MCF 10A (cell line): ENCODE results near the gene INPP5B. TPM values are rescaled to one million over a fixed set of nuclear protein-coding genes. Genes with fewer than 3 reads are reported as not detected.

Experiments
- BruUV-seq: library from RNA; stranded (reverse); fragments of 400-500 nt; replicated peaks from 2 replicates; lab custom pipeline; 2021; lab: Mats Ljungman, UMichigan
- CTCF ChIA-PET: fragments of 300-600 bp; sonication (Branson Sonifier 250); formaldehyde crosslinking; extraction: SDS; loops from one replicate; lab custom pipeline; 2021; ENCODE audit warnings: antibody characterized with exemption, inconsistent platforms; lab: Yijun Ruan, JAX
- POLR2A ChIA-PET: fragments of 300-600, 350-650 bp; sonication (Branson Sonifier 250); formaldehyde crosslinking; extraction: SDS; loops from one replicate; lab custom pipeline; 2020; ENCODE audit warnings: antibody characterized with exemption, inconsistent platforms; lab: Yijun Ruan, JAX
- DNase-seq: peaks from one replicate; pipeline ENCODE4 v3.0.0-alpha.2; 2018; ENCODE audit not compliant: unreplicated experiment
- H3K27ac Mint-ChIP-seq: one replicate; pipeline ENCODE4 v1.8.0; 2022; ENCODE audit warnings: mild to moderate bottlenecking, low read depth, mixed read lengths; ENCODE audit not compliant: unreplicated experiment
- H3K27me3 Mint-ChIP-seq: one replicate; pipeline ENCODE4 v1.8.0; 2022; ENCODE audit warnings: mixed read lengths; ENCODE audit not compliant: insufficient read depth, unreplicated experiment
- H3K36me3 Mint-ChIP-seq: one replicate; pipeline ENCODE4 v1.8.0; 2022; ENCODE audit warnings: mild to moderate bottlenecking, moderate library complexity, mixed read lengths; ENCODE audit not compliant: insufficient read depth, unreplicated experiment
- H3K4me1 Mint-ChIP-seq: one replicate; pipeline ENCODE4 v1.8.0; 2022; ENCODE audit warnings: mixed read lengths; ENCODE audit not compliant: insufficient read depth, unreplicated experiment
- H3K4me3 Mint-ChIP-seq: one replicate; pipeline ENCODE4 v1.8.0; 2022; ENCODE audit warnings: mild to moderate bottlenecking, moderate library complexity, mixed read lengths; ENCODE audit not compliant: unreplicated experiment
- H3K9me3 Mint-ChIP-seq: one replicate; pipeline ENCODE4 v1.8.0; 2022; ENCODE audit warnings: mixed read lengths; ENCODE audit not compliant: unreplicated experiment
- intact Hi-C: fragments of 100-400 bp; cut with micrococcal nuclease; formaldehyde crosslinking; loops from 2 replicates; pipeline ENCODE4 v1.14.1; 2022
- total RNA-seq: library from RNA; stranded (reverse); gene quantifications from 2 replicates; pipeline ENCODE4 v1.2.3, GENCODE V29; 2022
- TF ChIP-seq, protein P1 (sequence below): fragments of 200-600 bp; IDR thresholded peaks from one replicate; pipeline ENCODE4 v1.8.0; 2022; ENCODE audit warnings: antibody characterized with exemption, mild to moderate bottlenecking; ENCODE audit not compliant: unreplicated experiment

Gene INPP5B
- total RNA-seq, 1 experiment from 2014 or later: 4.7 TPM

DNA sequence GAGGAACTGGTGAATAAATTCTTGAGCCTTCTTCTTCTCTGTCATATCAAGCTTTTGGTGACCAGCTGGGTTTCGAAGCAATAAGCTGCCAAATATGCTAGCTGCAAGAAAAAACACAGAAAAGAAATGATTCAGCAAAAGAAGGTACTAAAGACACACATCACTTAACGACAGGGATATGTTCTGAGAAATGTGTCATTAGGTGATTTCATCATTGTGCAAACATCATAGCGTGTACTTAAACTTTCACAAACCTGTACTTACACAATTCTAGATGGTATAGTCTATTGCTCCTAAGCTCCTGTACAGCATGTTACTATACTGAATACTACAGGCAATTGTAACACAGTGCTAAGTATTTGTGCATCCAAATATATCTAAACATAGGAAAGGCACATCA, 84.5 kb downstream of the INPP5B start:
- no peaks in the 10 kb centered on the region for H3K27me3 Mint-ChIP-seq
- H3K9me3 Mint-ChIP-seq: no peaks in the 10 kb centered on the region
- peak; percentile 82 for DNase-seq
- H3K36me3 Mint-ChIP-seq: peaks cover 3% of the 10 kb centered on the region
- intact Hi-C loops: loop anchor here (1.0 to 5.0 kb wide), 2 partner anchors 13 to 410 kb away; no protein-coding TSS in a partner anchor
- no TSS peak for BruUV-seq
- TF ChIP-seq, protein P1, sequence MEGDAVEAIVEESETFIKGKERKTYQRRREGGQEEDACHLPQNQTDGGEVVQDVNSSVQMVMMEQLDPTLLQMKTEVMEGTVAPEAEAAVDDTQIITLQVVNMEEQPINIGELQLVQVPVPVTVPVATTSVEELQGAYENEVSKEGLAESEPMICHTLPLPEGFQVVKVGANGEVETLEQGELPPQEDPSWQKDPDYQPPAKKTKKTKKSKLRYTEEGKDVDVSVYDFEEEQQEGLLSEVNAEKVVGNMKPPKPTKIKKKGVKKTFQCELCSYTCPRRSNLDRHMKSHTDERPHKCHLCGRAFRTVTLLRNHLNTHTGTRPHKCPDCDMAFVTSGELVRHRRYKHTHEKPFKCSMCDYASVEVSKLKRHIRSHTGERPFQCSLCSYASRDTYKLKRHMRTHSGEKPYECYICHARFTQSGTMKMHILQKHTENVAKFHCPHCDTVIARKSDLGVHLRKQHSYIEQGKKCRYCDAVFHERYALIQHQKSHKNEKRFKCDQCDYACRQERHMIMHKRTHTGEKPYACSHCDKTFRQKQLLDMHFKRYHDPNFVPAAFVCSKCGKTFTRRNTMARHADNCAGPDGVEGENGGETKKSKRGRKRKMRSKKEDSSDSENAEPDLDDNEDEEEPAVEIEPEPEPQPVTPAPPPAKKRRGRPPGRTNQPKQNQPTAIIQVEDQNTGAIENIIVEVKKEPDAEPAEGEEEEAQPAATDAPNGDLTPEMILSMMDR: no peak
- peaks cover 26% of the 10 kb centered on the region for H3K4me1 Mint-ChIP-seq
- peak overlapping the region; percentile 52 for H3K4me3 Mint-ChIP-seq
- peak overlapping the region; percentile 83 for H3K27ac Mint-ChIP-seq
- POLR2A ChIA-PET: interaction anchor here (0.6 to 5.1 kb wide), 20 partner anchors 10 to 1414 kb away, joined by 3 to 43 read pairs (median 3); partner anchors contain the start of genes C1orf122, CDCA8, SF3A3 and YRDC
- CTCF ChIA-PET: interaction anchor here (0.5 to 4.1 kb wide), 10 partner anchors 13 to 173 kb away, joined by 3 to 29 read pairs (median 3); partner anchors contain the start of genes C1orf122 and YRDC

DNA sequence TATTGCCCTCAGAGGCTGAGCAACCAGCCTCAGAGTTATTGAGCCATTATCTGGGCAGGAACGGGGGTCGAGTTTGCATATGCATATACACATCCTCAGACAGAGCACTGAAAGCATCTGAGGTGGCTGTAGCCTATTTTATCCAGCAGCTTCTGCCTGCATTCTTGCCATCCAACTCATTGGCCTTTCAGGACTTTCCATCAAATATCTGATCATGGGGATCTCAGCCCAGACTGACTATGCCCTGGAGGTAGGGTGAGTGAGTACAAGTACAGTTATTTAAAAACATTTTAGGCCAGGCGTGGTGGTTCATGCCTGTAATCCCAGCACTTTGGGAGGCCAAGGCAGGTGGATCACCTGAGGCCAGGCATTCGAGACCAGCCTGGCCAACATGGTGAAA, 85.7 kb downstream of the INPP5B start:
- peaks cover 15% of the 10 kb centered on the region for H3K36me3 Mint-ChIP-seq
- no peak overlapping the region for H3K4me3 Mint-ChIP-seq
- DNase-seq: no peak
- ChIA-PET POLR2A (interaction anchor here (1.1 to 5.1 kb wide), 11 partner anchors 11 to 386 kb away, joined by 3 to 59 read pairs (median 7); partner anchors contain the start of genes C1orf122, CDCA8, SF3A3 and YRDC), CTCF (interaction anchor here (0.7 to 4.1 kb wide), 11 partner anchors 9 to 995 kb away, joined by 3 to 29 read pairs (median 7); partner anchors contain the start of genes C1orf122, CDCA8 and YRDC)
- TF ChIP-seq, protein P1: no peak
- peaks cover 22% of the 10 kb centered on the region for H3K4me1 Mint-ChIP-seq
- H3K27ac Mint-ChIP-seq: peak overlapping the region; percentile 83
- H3K27me3 Mint-ChIP-seq: no peaks in the 10 kb centered on the region
- no peaks in the 10 kb centered on the region for H3K9me3 Mint-ChIP-seq
- intact Hi-C loops: loop anchor here (5.0 kb wide), 1 partner anchor 409 kb away; no protein-coding TSS in a partner anchor
- BruUV-seq: no TSS peak

DNA sequence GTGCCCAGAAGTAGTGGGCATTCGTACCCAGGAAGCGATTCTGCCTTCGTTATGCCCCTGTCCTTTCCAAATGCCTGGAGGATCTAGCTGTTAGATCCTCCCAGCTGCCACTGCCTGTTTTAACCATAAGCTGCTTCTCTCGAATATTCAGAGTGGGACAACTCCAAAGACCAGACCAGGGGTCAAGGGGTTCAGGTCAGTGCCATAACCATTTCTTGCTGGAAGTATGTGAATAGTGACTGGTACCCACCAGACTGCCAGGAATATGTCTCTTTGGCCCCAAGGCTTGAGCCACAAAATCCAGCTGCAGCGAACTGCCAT, 86.5 kb downstream of the INPP5B start:
- Mint-ChIP-seq H3K4me3 (peak overlapping the region; percentile 85), H3K4me1 (peaks cover 16% of the 10 kb centered on the region), H3K9me3 (no peaks in the 10 kb centered on the region), H3K27ac (peak overlapping the region; percentile 68), H3K36me3 (peaks cover 23% of the 10 kb centered on the region), H3K27me3 (no peaks in the 10 kb centered on the region)
- ChIA-PET POLR2A (interaction anchor here (0.6 to 5.1 kb wide), 14 partner anchors 10 to 1323 kb away, joined by 3 to 59 read pairs (median 6); partner anchors contain the start of genes C1orf122, CDCA8, SF3A3 and YRDC), CTCF (interaction anchor here (0.6 to 4.1 kb wide), 37 partner anchors 9 to 1074 kb away, joined by 3 to 29 read pairs (median 5); partner anchors contain the start of genes C1orf122, CDCA8, SF3A3 and YRDC)
- TF ChIP-seq, protein P1: peak; percentile 0
- intact Hi-C loops: loop anchor here (1.0 to 5.0 kb wide), 2 partner anchors 168 to 408 kb away; partner anchors contain the start of gene CDCA8
- no TSS peak for BruUV-seq
- no peak for DNase-seq
